OCI-LY7 (cell line): ENCODE measurements around the gene ASPDH. TPM values are rescaled to one million over a fixed set of nuclear protein-coding genes. Genes with fewer than 3 reads are reported as not detected.

Experiments used
- BruUV-seq: library from RNA; stranded (reverse); fragments of 400-500 nt; replicated peaks from 2 replicates; lab custom pipeline; 2021; lab: Mats Ljungman, UMichigan
- CTCF ChIA-PET: fragments of 300-600 bp; sonication (Branson Sonifier 250); formaldehyde crosslinking; loops from one replicate; lab custom pipeline; 2022; ENCODE audit warnings: antibody characterized with exemption; ENCODE audit not compliant: unreplicated experiment; lab: Charles Lee
- POLR2A ChIA-PET: fragments of 300-600 bp; sonication (Branson Sonifier 250); formaldehyde crosslinking; loops from one replicate; lab custom pipeline; 2022; ENCODE audit warnings: antibody characterized with exemption; lab: Charles Lee
- DNase-seq: peaks from one replicate; pipeline ENCODE4 v3.0.0-alpha.2; 2015; ENCODE audit warnings: low spot score
- H2AFZ ChIP-seq: fragments of 200-600 bp; sonication (generic), shearing (Covaris generic); 2 replicates; pipeline ENCODE4 v1.6.1; 2014; ENCODE audit warnings: mild to moderate bottlenecking, antibody characterized with exemption, low read length, moderate library complexity
- H3K27ac ChIP-seq: fragments of 200-600 bp; sonication (generic); 2 replicates; pipeline ENCODE4 v1.5.1; 2014; ENCODE audit warnings: mixed run types, low read depth, mild to moderate bottlenecking, moderate library complexity, low read length, inconsistent platforms; ENCODE audit not compliant: poor library complexity, severe bottlenecking
- H3K36me3 ChIP-seq: fragments of 200-600 bp; sonication (generic); 2 replicates; pipeline ENCODE4 v1.6.1; 2014; ENCODE audit warnings: mild to moderate bottlenecking, antibody characterized with exemption, low read length, moderate library complexity, mixed read lengths; ENCODE audit not compliant: insufficient read depth
- H3K4me1 ChIP-seq: fragments of 200-600 bp; sonication (generic); 2 replicates; pipeline ENCODE4 v1.5.1; 2014; ENCODE audit warnings: mild to moderate bottlenecking, low read length; ENCODE audit not compliant: insufficient read depth, poor library complexity, severe bottlenecking
- H3K4me2 ChIP-seq: fragments of 200-600 bp; sonication (generic); 2 replicates; pipeline ENCODE4 v1.6.1; 2014; ENCODE audit warnings: mild to moderate bottlenecking, low read length
- H3K4me3 ChIP-seq: fragments of 200-600 bp; sonication (generic); 2 replicates; pipeline ENCODE4 v1.5.1; 2014; ENCODE audit warnings: mild to moderate bottlenecking, low read depth, low read length; ENCODE audit not compliant: poor library complexity, severe bottlenecking
- H3K79me2 ChIP-seq: fragments of 200-600 bp; sonication (generic); 2 replicates; pipeline ENCODE4 v1.6.1; 2016; ENCODE audit warnings: low read depth, mild to moderate bottlenecking, low read length, moderate library complexity, mixed read lengths; ENCODE audit not compliant: insufficient read depth
- H3K9me2 ChIP-seq: fragments of 200-600 bp; sonication (generic); 2 replicates; pipeline ENCODE4 v1.6.1; 2016; ENCODE audit warnings: mild to moderate bottlenecking, low read length, mixed read lengths; ENCODE audit not compliant: insufficient read depth
- H3K9me3 ChIP-seq: fragments of 200-600 bp; sonication (generic); 2 replicates; pipeline ENCODE4 v1.6.1; 2014; ENCODE audit warnings: mild to moderate bottlenecking, mixed run types, low read length, mixed read lengths
- H4K20me1 ChIP-seq: fragments of 200-600 bp; sonication (generic); 2 replicates; pipeline ENCODE4 v1.6.1; 2014; ENCODE audit warnings: mild to moderate bottlenecking, antibody characterized with exemption, low read length, moderate library complexity, mixed read lengths; ENCODE audit not compliant: insufficient read depth
- CTCF ChIP-seq: fragments of 200-600 bp; sonication (generic); conservative IDR thresholded peaks from 2 replicates; pipeline ENCODE4 v1.5.1; 2014; ENCODE audit warnings: mild to moderate bottlenecking, antibody characterized with exemption, low read length, moderate library complexity, mixed read lengths
- EZH2phosphoT487 ChIP-seq: fragments of 200-600 bp; sonication (generic); IDR thresholded peaks from 2 replicates; pipeline ENCODE4 v1.6.1; 2018; ENCODE audit warnings: low read depth, borderline replicate concordance, mild to moderate bottlenecking, mixed run types, antibody characterized with exemption, low read length, moderate library complexity, mixed read lengths
- intact Hi-C: fragments of 100-400 bp; cut with micrococcal nuclease; formaldehyde crosslinking; loops from one replicate; pipeline ENCODE4 v1.10.0; 2022; ENCODE audit not compliant: unreplicated experiment
- total RNA-seq, 2 experiments: library from RNA; depleted of rRNA in 1 of 2; stranded (reverse); fragments of >200 nt in 1 of 2; shearing (Covaris generic) in 1 of 2; gene quantifications; 2 replicates each; pipeline ENCODE4 v1.2.3, GENCODE V29; 2014 to 2022

Gene ASPDH
- total RNA-seq, 2 experiments from 2014 or later: not detected

- Histone ChIP-seq H4K20me1 (no peaks in the 10 kb centered on the region), H2AFZ (no peak overlapping the region), H3K4me1 (no peaks in the 10 kb centered on the region), H3K4me2 (no peak overlapping the region), H3K27ac (no peak overlapping the region), H3K79me2 (no peaks in the 10 kb centered on the region), H3K36me3 (no peaks in the 10 kb centered on the region), H3K9me2 (no peaks in the 10 kb centered on the region), H3K9me3 (no peaks in the 10 kb centered on the region), H3K4me3 (no peak overlapping the region)
- no peak for DNase-seq
- POLR2A ChIA-PET: no interaction called here
- CTCF ChIA-PET: no interaction called here
- intact Hi-C loops: no loop called here
- BruUV-seq: no TSS peak
- TF ChIP-seq EZH2phosphoT487: no peak
- no peak for TF ChIP-seq CTCF
These were observed 19.3 kb downstream of the ASPDH start for GRCh38 chr19:50494186-50495019.

- H3K4me3 ChIP-seq: no peak overlapping the region
- no peaks in the 10 kb centered on the region for H3K36me3 ChIP-seq
- no peak overlapping the region for H3K4me2 ChIP-seq
- TF ChIP-seq CTCF (no peak), EZH2phosphoT487 (no peak)
- no peak for DNase-seq
- intact Hi-C loops: no loop called here
- H3K27ac ChIP-seq: no peak overlapping the region
- CTCF ChIA-PET: no interaction called here
- BruUV-seq: no TSS peak
- no peaks in the 10 kb centered on the region for H3K9me3 ChIP-seq
- no peak overlapping the region for H2AFZ ChIP-seq
- H3K9me2 ChIP-seq: no peaks in the 10 kb centered on the region
- no peaks in the 10 kb centered on the region for H4K20me1 ChIP-seq
- H3K4me1 ChIP-seq: no peaks in the 10 kb centered on the region
- no peaks in the 10 kb centered on the region for H3K79me2 ChIP-seq
- POLR2A ChIA-PET: no interaction called here
These were observed 20.5 kb downstream of the ASPDH start for GRCh38 chr19:50493171-50493570.

GRCh38 chr19:50492303-50493052 lies 21.2 kb downstream of the ASPDH start:
- Histone ChIP-seq H3K4me2 (no peak overlapping the region), H3K27ac (no peak overlapping the region), H4K20me1 (no peaks in the 10 kb centered on the region), H3K79me2 (no peaks in the 10 kb centered on the region), H3K36me3 (no peaks in the 10 kb centered on the region), H3K9me3 (no peaks in the 10 kb centered on the region), H3K4me3 (no peak overlapping the region), H2AFZ (no peak overlapping the region), H3K9me2 (no peaks in the 10 kb centered on the region), H3K4me1 (no peaks in the 10 kb centered on the region)
- POLR2A ChIA-PET: no interaction called here
- CTCF ChIA-PET: no interaction called here
- intact Hi-C loops: no loop called here
- no peak for TF ChIP-seq EZH2phosphoT487
- TF ChIP-seq CTCF: no peak
- BruUV-seq: no TSS peak
- DNase-seq: no peak
